Stimulated activated CD4-positive, alpha-beta T cell treated with anti-CD3 and anti-CD28 coated beads, Interleukin-1b, Interleukin-23, amount 100 ng/mL, for 48 hours (primary cell): Measurements from ENCODE around the gene CACNA1E.

ENCODE experiments used
- DNase-seq: peaks from one replicate; pipeline ENCODE4 v3.0.0-alpha.2; 2020

CACNA1E gene

DNA sequence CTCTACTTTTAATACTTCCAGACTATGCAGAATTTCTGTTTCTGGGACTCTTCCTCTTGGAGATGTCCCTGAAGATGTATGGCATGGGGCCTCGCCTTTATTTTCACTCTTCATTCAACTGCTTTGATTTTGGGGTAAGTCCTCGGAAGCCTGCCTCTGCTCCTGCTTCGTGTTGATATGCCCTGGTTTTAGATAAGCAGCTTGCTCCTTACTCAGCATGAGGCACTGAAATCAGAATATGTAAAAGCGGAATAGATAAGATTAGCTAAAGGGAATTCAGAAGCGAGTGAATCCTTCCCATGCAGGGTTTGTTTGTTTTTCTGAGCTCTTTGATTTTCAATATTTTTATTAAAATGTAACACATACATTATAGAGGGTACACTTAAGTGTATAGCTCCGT, 234.7 kb downstream of the CACNA1E start:
- no peak for DNase-seq

- DNase-seq: no peak
Observed at GRCh38 chr1:181726320-181727012, 243.1 kb downstream of the CACNA1E start.

DNA sequence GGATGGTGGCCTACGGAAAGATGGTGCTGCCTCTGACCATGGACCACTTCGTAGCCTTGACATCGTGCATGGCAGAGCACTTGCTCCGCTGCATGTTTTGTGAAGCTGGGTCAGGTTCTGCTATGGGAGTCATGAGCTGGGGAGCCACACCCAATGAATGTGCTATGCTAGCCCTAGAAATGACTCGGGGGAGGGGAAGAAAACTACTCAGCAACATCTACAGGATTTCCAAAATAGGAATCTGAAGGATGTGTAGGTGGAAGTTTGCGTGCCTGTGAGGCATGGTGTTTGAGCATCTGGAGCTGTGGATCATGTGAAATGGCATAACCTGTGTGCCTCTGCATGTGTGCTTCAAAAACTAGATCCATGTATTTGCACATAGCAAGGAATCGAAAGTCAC, 247.3 kb downstream of the CACNA1E start:
- DNase-seq: no peak

DNA sequence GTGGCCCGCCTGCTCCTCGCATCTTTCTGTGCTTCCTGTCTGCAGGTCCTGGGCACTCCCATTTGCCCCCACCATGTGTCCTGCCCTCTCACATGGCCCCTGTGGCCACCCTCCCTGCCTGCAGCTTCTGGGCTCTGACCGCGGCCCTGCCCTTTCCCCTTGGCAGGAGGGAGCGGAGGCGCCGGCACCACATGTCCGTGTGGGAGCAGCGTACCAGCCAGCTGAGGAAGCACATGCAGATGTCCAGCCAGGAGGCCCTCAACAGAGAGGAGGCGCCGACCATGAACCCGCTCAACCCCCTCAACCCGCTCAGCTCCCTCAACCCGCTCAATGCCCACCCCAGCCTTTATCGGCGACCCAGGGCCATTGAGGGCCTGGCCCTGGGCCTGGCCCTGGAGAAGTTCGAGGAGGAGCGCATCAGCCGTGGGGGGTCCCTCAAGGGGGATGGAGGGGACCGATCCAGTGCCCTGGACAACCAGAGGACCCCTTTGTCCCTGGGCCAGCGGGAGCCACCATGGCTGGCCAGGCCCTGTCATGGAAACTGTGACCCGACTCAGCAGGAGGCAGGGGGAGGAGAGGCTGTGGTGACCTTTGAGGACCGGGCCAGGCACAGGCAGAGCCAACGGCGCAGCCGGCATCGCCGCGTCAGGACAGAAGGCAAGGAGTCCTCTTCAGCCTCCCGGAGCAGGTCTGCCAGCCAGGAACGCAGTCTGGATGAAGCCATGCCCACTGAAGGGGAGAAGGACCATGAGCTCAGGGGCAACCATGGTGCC, 249.1 kb downstream of the CACNA1E start:
- no peak for DNase-seq

DNA sequence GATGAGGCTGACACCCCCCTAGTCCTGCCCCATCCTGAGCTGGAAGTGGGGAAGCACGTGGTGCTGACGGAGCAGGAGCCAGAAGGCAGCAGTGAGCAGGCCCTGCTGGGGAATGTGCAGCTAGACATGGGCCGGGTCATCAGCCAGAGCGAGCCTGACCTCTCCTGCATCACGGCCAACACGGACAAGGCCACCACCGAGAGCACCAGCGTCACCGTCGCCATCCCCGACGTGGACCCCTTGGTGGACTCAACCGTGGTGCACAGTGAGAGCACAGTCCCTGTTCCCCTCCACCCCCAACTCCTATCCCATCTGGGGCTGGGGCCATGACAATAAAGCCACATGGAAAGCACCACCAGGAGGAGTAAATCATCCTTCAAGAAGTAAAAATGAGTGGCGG, 250.2 kb downstream of the CACNA1E start:
- DNase-seq: no peak

DNA sequence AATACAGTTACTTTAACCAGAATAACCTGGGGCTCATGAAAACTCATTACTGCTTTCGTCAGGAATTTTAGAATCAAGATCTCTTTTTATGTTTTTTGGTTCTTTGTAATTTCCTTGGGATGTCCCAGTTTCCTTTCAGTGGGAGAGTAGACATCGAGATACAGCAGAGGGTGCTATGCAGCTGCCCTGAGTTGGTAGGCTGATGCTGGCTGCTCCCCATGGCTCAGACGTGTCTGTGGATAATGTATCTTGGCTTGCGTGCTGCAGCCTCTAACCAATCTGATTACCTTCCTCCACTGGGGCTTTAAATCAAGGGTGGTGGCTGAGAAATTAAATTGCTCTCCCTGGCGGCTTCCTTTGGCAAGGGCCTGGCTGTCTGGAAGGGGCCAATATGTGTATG, 253.7 kb downstream of the CACNA1E start:
- no peak for DNase-seq

GRCh38 chr1:181739214-181739613, 255.9 kb downstream of the CACNA1E start:
- no peak for DNase-seq

GRCh38 chr1:181742426-181742825, 259.1 kb downstream of the CACNA1E start:
- DNase-seq: no peak

DNA sequence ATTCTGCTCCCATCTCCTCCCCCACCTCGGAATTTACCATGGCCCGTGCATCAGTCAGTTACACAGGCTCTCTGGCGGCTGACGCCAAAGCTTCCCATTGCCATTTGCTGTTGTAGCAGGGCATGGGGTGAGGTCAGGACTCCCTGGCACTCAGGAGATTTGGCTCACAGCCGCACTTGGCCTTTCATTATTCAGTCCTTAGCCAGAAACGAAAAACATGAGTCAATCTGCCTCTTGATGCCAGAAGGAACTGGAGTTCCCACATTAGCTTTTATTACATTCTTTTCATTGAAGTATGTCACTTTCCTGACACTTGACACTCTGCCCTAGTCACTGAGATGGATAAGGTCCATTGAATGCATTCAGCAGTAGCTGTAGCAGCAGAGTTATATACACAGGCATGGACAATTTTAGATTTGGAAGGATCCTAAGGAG, 260.6 kb downstream of the CACNA1E start:
- DNase-seq: no peak

DNA sequence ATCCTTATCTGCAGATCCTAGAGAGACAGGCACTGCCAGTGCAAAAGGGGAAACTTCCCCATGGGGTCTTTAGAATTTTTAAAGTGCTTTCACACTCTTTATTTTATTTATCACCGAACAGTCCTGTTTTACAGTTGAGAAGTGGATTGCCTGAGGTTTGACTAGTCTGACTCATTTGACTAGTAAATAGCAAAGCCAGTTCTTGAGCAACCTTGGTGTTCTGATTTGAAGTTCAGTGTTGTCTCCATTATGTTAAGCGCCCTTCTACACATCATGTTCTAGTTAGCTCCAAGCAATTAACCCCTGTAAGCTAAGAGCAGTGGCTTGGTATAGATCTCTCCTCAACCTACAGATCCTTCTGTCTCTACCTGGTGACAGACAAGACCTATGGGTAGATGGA, 262.9 kb downstream of the CACNA1E start:
- no peak for DNase-seq

GRCh38 chr1:181748013-181748412, 264.7 kb downstream of the CACNA1E start:
- no peak for DNase-seq

DNA sequence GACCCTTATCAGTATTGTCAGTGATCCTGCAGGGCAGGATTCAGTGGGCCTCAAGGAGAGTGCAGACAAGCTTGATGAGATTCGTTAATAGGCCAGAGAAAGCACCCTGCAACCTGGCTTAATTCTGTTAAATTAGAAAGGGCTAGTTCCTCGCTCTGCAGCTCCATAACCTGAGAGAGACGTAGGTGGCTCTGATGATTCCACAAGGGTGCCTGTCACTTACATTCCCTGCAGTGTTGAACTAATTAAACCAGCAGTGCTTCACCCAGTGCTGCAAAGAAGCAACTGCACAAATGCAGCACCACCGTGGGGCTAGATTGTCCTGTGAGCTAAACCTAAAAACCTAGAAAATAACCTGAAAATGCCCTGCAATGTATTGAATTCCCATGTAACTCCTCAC, 270.8 kb downstream of the CACNA1E start:
- no peak for DNase-seq

- no peak for DNase-seq
Observed at GRCh38 chr1:181759481-181759880, 276.2 kb downstream of the CACNA1E start.

DNA sequence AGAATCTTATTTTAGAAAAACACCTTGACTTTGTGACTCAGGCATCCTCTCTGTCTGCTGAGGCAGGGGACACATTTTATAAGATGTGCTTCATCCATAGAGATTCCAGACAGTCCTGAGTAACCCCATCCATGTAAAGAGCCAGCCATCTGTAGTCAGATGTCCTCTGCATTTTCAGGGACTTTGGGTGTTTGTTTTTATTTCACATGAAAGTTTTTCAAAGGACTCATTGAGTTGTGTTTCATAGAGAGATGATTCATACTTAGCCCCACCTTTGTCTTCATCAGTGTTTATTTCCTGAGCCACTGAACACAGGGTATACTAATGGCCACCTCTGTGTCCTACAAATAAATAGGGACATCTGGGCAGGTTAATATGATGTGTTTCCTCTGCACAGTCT, 280.4 kb downstream of the CACNA1E start:
- no peak for DNase-seq

DNA sequence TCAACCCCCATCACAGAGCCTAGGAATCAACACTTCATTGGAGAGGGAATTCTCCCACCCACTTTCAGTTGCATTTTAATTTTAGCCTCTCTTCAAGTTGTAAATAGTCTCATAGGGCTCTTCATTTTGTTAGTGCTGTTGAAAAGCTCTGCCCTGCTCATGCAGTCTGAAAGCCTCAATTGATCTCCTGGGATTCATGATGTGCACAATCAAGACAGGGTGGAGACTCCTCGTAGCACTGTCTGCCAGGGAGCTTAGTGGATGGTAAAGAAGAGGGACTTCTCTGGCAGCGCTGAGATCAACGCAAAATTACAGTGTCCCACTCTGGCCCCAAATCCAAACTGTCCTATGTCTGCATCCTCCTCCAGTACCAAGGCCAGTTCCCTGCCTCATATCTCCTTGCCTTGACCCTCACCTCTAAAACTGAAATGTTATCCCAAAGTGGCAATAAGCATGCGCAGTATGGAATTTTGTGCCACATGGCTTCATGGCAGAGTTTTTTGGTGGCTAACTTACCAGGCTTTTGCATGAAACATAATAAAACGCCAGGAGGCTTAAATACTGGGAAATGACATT, 282.2 kb downstream of the CACNA1E start:
- no peak for DNase-seq

DNA sequence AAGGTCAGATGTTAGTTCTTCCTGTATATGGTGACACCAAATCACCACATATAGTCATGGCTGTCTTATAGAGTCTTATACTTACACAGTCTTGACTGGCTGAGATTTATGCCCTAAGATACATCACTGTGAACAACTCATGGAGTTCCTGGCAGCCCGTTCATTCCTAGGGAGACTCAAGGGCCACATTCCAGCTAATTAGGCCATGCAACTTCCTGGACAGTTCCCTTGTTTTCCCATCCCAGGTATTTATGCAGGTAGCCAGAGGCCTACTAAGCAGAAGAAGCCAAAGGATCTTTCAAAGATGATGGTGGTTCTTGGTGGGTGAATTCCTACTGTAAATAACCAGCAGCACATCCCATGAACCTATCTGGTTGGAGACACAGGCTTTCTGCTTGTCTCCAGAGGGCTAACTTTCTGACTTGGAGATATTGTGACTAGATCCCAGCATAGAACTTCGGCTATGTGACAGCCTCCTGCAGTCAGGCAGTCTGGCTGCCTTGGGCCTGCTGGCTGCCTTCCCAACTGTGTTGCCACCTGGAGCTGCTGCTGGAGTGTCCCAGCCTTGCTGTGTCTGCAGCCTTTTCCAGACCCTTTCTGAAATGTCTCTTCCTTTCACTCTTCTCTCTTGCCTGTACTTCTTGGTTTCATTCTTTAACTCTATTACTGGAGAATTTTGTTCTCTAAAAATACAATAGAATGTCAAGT, 283.8 kb downstream of the CACNA1E start:
- no peak for DNase-seq

DNA sequence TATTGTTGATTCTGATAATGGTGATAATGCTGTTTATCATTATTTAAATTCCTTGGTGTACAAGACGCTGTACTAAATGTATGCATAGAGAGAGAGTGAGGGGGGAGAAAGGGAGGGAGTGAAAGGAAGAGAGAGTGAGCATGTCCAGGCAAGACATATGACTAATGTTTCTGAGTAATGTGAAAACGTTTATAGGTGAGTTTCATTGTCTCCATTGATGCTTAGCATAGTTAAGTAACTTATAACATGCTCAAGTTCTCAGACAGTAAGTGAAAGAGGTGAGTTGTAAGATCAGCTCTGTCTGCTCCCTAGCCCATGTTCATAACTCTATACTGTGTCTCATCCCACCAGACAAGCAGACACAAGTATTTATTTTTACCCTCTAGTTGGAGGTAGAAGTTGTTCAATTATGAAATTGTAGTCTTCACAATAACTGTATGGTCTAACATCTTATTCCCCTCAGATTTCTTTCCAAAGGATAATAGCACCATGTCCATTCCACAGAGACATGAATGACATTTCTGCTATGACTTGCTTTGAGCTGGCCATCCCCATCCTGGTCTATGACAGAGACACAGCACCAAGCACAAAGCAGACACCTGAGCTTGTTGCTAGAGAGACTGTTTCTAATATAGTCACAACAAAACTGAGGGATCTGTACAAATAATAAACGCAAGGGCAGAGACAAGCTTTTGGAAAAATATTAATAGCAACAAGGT, 285.1 kb downstream of the CACNA1E start:
- DNase-seq: no peak

- no peak for DNase-seq
Observed at GRCh38 chr1:181768930-181769280, 285.6 kb downstream of the CACNA1E start.

- no peak for DNase-seq
Observed at GRCh38 chr1:181769846-181770245, 286.5 kb downstream of the CACNA1E start.

- no peak for DNase-seq
Observed at GRCh38 chr1:181772714-181773113, 289.4 kb downstream of the CACNA1E start.

DNA sequence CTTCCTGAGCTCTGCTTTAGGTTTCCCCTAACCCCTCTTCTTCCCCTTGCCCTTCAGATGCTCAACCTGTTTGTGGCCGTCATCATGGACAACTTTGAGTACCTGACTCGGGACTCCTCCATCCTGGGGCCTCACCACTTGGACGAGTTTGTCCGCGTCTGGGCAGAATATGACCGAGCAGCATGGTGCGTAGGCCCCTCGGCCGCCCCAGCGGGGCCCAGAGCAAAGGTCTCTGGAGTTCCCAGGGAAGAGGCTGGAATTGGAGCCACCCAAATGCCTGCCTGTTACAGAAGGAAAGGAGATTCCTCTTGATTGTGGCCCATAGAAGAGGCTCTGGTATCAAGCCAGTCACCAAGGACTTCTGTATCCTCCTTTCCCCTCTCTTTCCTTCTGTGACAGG, 292.7 kb downstream of the CACNA1E start:
- no peak for DNase-seq

DNA sequence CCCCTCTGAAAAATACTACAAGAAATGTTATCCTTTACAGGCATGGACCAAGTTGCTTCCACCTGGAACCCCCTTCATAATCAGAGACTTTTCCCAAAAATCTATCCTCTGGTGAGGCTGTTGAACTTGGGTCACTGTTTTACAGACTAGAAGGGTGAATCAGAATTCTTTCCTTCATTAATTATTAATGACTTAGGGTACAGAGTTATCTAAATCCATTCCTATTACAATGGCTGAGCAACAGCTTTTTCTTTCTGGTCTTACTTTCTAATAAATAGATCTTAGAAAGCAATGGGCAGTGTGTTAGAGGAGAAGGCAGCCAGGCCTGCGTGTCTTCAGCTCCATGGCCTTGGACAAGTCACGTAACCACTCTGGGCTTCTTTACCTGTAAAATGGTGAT, 294.0 kb downstream of the CACNA1E start:
- DNase-seq: no peak

DNA sequence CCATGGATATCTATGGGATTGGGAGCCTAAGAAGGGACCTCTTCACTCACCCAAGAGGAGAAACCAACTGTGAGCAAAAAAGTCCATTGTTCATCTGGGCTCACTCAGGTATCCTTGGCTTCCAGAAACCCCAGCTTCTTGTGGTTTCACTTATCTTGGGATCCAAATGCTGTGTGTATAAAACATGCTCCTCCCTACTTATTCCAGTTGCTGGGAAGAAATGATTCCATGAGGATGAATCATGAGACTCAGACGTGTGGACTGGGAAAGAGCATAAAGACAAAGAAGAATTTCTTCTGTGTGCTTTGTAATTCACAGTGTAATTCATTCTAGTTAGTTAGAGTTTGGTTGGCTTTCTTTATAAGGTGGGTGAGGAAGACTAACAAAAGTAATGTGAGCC, 294.5 kb downstream of the CACNA1E start:
- DNase-seq: no peak
